A204.1 (cell line): ENCODE data around the gene SCT.

Experiments used
- FAIRE-seq: peaks from 2 replicates; lab custom pipeline; 2012; peaks lifted over from hg19 to GRCh38; lab: Jason Lieb, UNC

The SCT gene

DNA sequence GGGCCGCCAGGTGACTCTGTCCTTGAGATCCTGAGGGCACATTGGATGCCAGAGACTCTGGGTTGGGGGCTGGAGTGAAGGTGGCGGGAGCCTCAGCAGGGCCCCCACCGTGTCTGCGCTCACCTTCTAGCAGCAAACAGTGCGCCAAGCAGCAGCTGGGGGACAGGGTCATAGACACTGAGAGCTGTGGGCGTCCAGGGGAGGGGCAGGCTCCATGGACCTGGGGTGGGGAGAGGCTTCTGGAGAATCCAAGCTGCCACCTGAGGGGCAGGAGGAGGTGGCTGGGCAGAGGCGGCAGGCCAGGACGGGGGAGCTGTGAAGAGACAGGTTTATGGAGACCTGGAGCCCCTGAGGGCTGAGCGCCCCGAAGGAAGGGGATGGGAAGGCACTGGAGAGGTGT lies 42.7 kb downstream of the SCT start:
- no peak for FAIRE-seq

DNA sequence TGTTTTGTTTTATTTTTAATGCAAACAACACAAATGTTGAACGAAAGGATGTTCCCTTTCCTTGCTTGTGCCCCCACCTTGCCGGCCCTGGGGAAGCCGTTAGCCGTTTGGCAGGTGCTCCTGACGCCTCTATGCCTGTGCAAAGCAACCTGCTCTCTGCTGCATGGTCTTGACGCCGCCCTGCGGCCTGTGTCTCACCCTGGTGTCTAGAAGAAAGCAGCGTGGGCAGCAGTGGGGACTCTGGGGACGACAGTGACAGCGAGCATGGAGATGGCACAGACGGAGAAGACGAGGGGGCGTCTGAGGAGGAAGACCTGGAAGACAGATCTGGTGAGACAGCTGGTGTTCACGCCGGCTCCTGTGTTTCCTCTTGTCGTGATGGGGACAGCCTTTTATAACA lies 45.2 kb downstream of the SCT start:
- no peak for FAIRE-seq

DNA sequence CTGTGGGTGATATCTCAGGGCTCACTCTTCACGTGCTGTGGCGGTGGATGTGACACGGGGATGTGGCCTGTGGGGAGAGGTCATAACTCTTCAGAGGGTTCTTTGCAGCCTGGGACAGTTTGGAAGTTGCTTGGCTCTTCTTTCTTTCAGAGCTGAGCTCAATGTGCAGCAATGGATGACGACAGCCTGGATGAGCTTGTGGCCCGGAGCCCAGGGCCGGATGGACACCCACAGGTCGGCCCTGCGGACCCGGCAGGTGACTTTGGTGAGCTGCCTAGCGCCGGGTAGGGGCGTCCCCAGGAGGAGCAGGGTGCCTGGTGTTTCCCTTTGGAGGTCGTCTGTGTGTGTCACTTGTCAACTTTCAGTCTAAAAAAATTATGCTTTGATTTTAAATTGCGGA lies 45.6 kb downstream of the SCT start:
- FAIRE-seq, result no peak

DNA sequence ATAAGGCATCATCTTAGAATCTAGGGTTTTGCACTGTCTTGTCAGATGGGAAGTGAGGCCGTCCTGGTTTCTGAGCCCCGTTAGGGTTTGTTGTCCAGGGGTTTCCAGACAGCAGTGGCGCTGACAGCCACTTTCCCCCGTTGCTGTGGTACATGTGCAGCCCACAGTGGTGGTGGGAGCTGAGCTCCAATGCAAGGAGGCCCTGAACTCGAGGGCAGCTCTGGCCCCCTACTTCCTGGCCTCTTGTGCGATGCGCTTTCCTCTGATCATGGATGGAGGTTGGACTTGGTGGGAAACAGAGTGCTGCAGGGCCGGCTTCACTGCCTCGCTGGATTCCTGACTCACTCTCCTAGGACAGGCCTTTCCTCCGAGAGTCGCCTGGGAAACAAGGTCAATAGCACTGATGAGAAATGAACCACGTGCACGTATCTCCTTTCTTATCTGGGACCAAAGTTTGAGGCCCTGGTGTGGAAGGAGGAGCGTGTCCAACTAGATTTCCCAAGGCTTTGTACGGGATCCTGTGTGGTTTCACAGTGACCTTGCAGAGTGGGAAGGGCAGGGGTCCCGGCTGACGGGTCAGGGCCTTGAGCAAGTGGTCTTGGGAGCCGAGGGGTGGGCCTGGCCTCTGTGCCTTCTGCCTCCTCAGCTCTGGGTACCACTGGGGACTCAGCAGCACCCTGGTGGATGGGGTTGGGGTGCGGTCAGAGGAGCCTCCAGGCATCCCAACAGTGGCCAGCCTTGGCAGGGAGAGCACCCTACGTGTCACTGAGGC lies 47.0 kb downstream of the SCT start:
- FAIRE-seq, result no peak

DNA sequence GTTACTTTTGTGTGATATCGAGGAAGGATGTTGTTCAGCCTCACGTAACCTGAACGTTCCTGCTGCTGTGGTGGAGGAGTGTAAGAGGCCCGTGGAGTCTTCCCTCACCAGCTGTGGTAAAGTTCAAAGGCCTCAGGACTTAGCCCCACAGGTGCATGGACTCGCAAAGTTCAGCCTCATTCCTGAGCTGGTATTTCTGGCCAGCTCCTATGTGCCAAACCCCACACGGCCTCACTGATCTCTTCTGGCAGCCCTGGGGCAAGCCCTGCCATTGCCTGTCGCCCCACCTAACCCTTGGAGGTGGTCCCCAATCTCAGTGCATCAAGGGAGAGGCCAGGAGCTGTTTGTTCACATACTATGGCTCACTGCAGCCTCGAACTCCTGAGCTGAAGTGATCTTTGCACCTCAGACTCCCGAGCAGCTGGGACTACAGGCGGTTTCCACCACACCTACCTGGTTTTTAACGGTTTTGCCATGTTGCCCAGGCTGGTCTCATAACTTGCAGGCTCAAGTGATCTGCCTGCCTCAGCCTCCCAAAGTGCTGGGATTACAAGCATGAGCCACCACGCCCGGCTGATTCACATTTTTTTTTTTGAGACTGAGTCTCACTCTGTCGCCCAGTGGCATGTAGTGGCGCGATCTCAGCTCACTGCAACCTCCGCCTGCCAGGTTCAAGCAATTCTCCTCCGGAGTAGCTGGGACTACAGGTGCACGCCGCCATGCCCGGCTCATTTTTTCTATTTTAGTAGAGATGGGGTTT lies 48.5 kb downstream of the SCT start:
- FAIRE-seq, result no peak

DNA sequence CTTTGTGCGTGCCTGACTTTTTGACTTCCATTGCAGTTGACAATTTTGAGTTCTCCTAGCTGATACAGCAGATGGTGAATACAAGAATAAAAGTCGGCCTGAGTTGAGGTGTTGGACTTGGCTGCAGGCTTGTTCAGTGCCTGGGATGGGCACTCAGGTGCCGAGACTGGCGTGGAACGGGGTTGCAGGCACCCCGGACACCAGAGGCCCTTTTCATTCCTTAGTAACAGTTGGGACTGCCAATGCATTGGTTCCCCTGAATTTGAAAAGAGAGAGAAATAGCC lies 49.4 kb downstream of the SCT start:
- FAIRE-seq, result no peak

DNA sequence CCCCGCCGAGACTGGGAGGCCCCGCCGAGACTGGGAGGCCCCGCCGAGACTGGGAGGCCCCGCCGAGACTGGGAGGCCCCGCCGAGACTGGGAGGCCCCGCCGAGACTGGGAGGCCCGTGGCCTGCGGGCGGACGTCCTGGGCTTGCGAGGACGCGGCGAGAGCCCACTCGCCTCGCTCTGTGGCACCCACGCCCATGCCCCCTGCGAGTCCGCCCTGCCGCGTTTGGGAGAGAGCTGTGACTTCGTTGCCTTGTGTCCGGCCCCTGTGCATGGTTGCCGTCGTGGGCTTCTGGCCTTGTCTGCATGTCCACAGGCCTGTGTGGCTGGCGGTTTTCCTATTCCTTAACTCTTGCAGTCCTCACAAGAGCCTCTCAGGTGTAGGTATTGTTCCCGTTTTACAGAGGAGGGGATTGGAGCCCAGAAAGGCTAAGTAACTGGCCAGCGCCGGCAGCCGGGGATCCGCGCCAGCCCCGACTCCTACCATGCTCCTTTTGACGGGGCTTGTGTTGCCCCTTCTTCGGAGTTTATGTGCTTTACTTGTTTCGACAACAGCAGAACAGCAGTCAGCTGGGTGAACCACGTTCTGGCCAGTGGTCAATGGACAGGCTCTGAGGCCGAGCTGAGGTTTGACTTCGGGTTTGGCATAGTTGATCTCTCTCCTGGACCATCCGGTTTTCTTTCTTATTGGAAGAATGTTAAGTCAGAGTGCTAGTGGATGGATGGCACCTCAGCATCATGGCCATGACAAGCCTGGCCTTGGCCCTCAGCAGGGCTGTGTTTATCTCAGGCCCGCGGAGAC lies 50.0 kb downstream of the SCT start:
- FAIRE-seq, result no peak
